GM21528 (cell line): ENCODE measurements around the gene ARHGAP44.
"Not testable (repeated sequence)": the region's sequence is repeated elsewhere in the genome, so short reads cannot be mapped to it uniquely, and the experiment has no call there.

Source experiments
- ATAC-seq: cut with Tn5 transposase; IDR thresholded peaks from one replicate; pipeline ENCODE4 v1.9.1; 2021; ENCODE audit warnings: mild to moderate bottlenecking, moderate library complexity; ENCODE audit not compliant: unreplicated experiment, low FRiP score

Gene ARHGAP44

GRCh38 chr17:12958786-12959185, 169.5 kb downstream of the ARHGAP44 start:
- no peak for ATAC-seq

- no peak for ATAC-seq
Observed at GRCh38 chr17:12959441-12959840, 170.1 kb downstream of the ARHGAP44 start.

- no peak for ATAC-seq
Observed at GRCh38 chr17:12961655-12962054, 172.4 kb downstream of the ARHGAP44 start.

GRCh38 chr17:12963505-12963904, 174.2 kb downstream of the ARHGAP44 start:
- no peak for ATAC-seq

- no peak for ATAC-seq
Observed at GRCh38 chr17:12964162-12964561, 174.9 kb downstream of the ARHGAP44 start.

GRCh38 chr17:12964840-12965239, 175.5 kb downstream of the ARHGAP44 start:
- ATAC-seq, result no peak

GRCh38 chr17:12965988-12966387, 176.7 kb downstream of the ARHGAP44 start:
- ATAC-seq, result no peak

- ATAC-seq, result no peak
Observed at GRCh38 chr17:12966413-12966812, 177.1 kb downstream of the ARHGAP44 start.

- no peak for ATAC-seq
Observed at GRCh38 chr17:12967962-12968361, 178.7 kb downstream of the ARHGAP44 start.

GRCh38 chr17:12973496-12974004, 184.3 kb downstream of the ARHGAP44 start:
- no peak for ATAC-seq

- ATAC-seq, result no peak
Observed at GRCh38 chr17:12974005-12974531, 184.8 kb downstream of the ARHGAP44 start.

- no peak for ATAC-seq
Observed at GRCh38 chr17:12977008-12977751, 187.9 kb downstream of the ARHGAP44 start.

- not testable (repeated sequence) for ATAC-seq
Observed at GRCh38 chr17:12978787-12979186, 189.5 kb downstream of the ARHGAP44 start.

GRCh38 chr17:12979246-12979645, 189.9 kb downstream of the ARHGAP44 start:
- ATAC-seq, result no peak

- no peak for ATAC-seq
Observed at GRCh38 chr17:12979826-12980500, 190.7 kb downstream of the ARHGAP44 start.

GRCh38 chr17:12982224-12982623, 192.9 kb downstream of the ARHGAP44 start:
- ATAC-seq, result no peak

GRCh38 chr17:12983991-12984884, 194.9 kb downstream of the ARHGAP44 start:
- no peak for ATAC-seq

- no peak for ATAC-seq
Observed at GRCh38 chr17:12985431-12986293, 196.4 kb downstream of the ARHGAP44 start.

- ATAC-seq, result no peak
Observed at GRCh38 chr17:12987120-12987519, 197.8 kb downstream of the ARHGAP44 start.
